Neutrophil (primary cell): ENCODE results near the gene ARAP2.

Experiments used
- H3K27ac ChIP-seq: fragments of 200-600 bp; sonication (generic); 2 replicates; pipeline ENCODE4 v1.5.1; 2016; ENCODE audit warnings: mild to moderate bottlenecking, moderate library complexity
- H3K27me3 ChIP-seq: fragments of 200-600 bp; sonication (generic); 2 replicates; pipeline ENCODE4 v1.6.0; 2016; ENCODE audit warnings: mild to moderate bottlenecking
- H3K36me3 ChIP-seq: fragments of 200-600 bp; sonication (generic); 2 replicates; pipeline ENCODE4 v1.5.1; 2017
- H3K4me1 ChIP-seq, 2 experiments: fragments of 200-600 bp in 1 of 2; sonication (generic) in 1 of 2; 1 replicate in 1 of 2; 2 replicates in 1 of 2; pipeline versions ENCODE4 v1.5.1 to v1.6.1; 2013 to 2016; ENCODE audit warnings: low read depth in 1 of 2, low read length in 1 of 2, mild to moderate bottlenecking in 1 of 2, moderate library complexity in 1 of 2; ENCODE audit not compliant: control insufficient read depth in 1 of 2, insufficient read depth in 1 of 2
- H3K4me3 ChIP-seq, 2 experiments: fragments of 200-600 bp in 1 of 2; sonication (generic) in 1 of 2; 1 replicate in 1 of 2; 2 replicates in 1 of 2; pipeline ENCODE4 v1.5.1; 2013 to 2016; ENCODE audit warnings: low read depth in 1 of 2, low read length in 1 of 2, mild to moderate bottlenecking in 1 of 2, moderate library complexity in 1 of 2
- H3K9me3 ChIP-seq: fragments of 200-600 bp; sonication (generic); 2 replicates; pipeline ENCODE4 v1.5.1; 2016
- CTCF ChIP-seq: fragments of 200-600 bp; sonication (generic); IDR thresholded peaks from 2 replicates; pipeline ENCODE4 v1.5.1; 2016; ENCODE audit warnings: antibody characterized with exemption

The ARAP2 gene

GRCh38 chr4:36285784-36286480 lies 41.6 kb upstream of the ARAP2 start:
- Histone ChIP-seq H3K9me3 (no peaks in the 10 kb centered on the region), H3K36me3 (no peaks in the 10 kb centered on the region), H3K4me3 (no peak overlapping the region), H3K4me1 (peaks cover 3 to 9% of the 10 kb centered on the region in 2 experiments), H3K27ac (peak overlapping the region; percentile 53), H3K27me3 (no peaks in the 10 kb centered on the region)
- no peak for TF ChIP-seq CTCF

GRCh38 chr4:36283912-36284465 lies 39.7 kb upstream of the ARAP2 start:
- Histone ChIP-seq H3K27ac (no peak overlapping the region), H3K4me1 (peaks cover 3 to 9% of the 10 kb centered on the region in 2 experiments), H3K4me3 (no peak overlapping the region), H3K9me3 (no peaks in the 10 kb centered on the region), H3K36me3 (no peaks in the 10 kb centered on the region), H3K27me3 (no peaks in the 10 kb centered on the region)
- no peak for TF ChIP-seq CTCF

GRCh38 chr4:36282503-36283030 lies 38.3 kb upstream of the ARAP2 start:
- Histone ChIP-seq H3K4me1 (peaks cover 3 to 9% of the 10 kb centered on the region in 2 experiments), H3K9me3 (no peaks in the 10 kb centered on the region), H3K27me3 (no peaks in the 10 kb centered on the region), H3K27ac (no peak overlapping the region), H3K36me3 (no peaks in the 10 kb centered on the region), H3K4me3 (no peak overlapping the region)
- no peak for TF ChIP-seq CTCF

GRCh38 chr4:36281384-36282106 lies 37.2 kb upstream of the ARAP2 start, which contains the start of gene DTHD1:
Gene DTHD1 (plus strand): TSS chr4:36281616. CDS start chr4:36281759, 143 bp downstream.
- H3K36me3 ChIP-seq: no peaks in the 10 kb centered on the region
- TF ChIP-seq CTCF: no peak
- no peaks in the 10 kb centered on the region for H3K9me3 ChIP-seq
- H3K4me1 ChIP-seq: peaks cover 3 to 9% of the 10 kb centered on the region in 2 experiments
- no peaks in the 10 kb centered on the region for H3K27me3 ChIP-seq
- no peak within 1 kb of the TSS for H3K4me3 ChIP-seq
- H3K27ac ChIP-seq: no peak within 1 kb of the TSS

- Histone ChIP-seq H3K9me3 (no peaks in the 10 kb centered on the region), H3K4me1 (no peaks in the 10 kb centered on the region), H3K36me3 (no peaks in the 10 kb centered on the region), H3K4me3 (no peak overlapping the region), H3K27me3 (no peaks in the 10 kb centered on the region), H3K27ac (no peak overlapping the region)
- TF ChIP-seq CTCF: no peak
These were observed 36.2 kb upstream of the ARAP2 start for GRCh38 chr4:36280555-36280954.
